ENCODE measurements around the gene TBPL1.

- TF ChIP-seq POLR2A (IDR thresholded peaks at IDR 0.05) (no peak), POLR2AphosphoS5 (IDR thresholded peaks at IDR 0.05; ENCODE audit: insufficient read depth in 1 of 2, low read depth in 1 of 2) (no peak), CTCF (IDR thresholded peaks at IDR 0.05) (no peak)
Measured at GRCh38 chr6:133937909-133938308, 15.1 kb upstream of the TBPL1 start.
